ENCODE data around the gene PLA2G3. TPM values are rescaled to one million over a fixed set of nuclear protein-coding genes. Genes with fewer than 3 reads are reported as not detected.
"Not testable (repeated sequence)": the region's sequence is repeated elsewhere in the genome, so short reads cannot be mapped to it uniquely, and the experiment has no call there.

PLA2G3 gene, protein sequence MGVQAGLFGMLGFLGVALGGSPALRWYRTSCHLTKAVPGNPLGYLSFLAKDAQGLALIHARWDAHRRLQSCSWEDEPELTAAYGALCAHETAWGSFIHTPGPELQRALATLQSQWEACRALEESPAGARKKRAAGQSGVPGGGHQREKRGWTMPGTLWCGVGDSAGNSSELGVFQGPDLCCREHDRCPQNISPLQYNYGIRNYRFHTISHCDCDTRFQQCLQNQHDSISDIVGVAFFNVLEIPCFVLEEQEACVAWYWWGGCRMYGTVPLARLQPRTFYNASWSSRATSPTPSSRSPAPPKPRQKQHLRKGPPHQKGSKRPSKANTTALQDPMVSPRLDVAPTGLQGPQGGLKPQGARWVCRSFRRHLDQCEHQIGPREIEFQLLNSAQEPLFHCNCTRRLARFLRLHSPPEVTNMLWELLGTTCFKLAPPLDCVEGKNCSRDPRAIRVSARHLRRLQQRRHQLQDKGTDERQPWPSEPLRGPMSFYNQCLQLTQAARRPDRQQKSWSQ
- total RNA-seq (2014; rRNA removed; shearing (Covaris generic)): not detected in 2 replicates

- DNase-seq (ENCODE audit: low spot score): no peak
These were observed at the start of gene PLA2G3 for GRCh38 chr22:31139866-31140716. TSS of gene PLA2G3 (minus strand) at chr22:31140508. CDS start at chr22:31140354, 154 bp downstream.

GRCh38 chr22:31187627-31188026 lies 47.3 kb upstream of the PLA2G3 start:
- no peak for DNase-seq (ENCODE audit: low spot score)

DNA sequence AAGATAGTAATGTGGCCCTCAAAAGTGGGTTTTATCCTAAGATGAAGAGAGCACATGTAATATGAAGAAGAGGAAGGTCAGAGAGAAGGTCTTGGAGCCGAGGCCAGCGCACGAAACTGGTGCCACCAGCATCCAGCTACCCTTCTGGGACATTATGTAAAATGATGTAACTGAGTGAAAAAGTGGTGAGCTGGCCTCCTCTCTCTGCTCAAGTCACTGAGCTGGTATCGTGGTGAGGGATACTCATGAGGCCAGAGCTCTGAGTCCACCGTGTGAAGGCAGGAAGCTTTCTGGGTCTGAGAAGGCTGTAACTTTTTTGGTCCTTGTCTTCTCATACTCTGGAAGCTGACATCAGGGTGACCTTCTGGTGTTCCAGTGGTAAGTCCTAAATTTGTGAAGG lies 44.7 kb upstream of the PLA2G3 start:
- DNase-seq (ENCODE audit: low spot score): no peak

- DNase-seq (ENCODE audit: low spot score): no peak
These were observed 43.7 kb upstream of the PLA2G3 start for GRCh38 chr22:31184015-31184414.

DNA sequence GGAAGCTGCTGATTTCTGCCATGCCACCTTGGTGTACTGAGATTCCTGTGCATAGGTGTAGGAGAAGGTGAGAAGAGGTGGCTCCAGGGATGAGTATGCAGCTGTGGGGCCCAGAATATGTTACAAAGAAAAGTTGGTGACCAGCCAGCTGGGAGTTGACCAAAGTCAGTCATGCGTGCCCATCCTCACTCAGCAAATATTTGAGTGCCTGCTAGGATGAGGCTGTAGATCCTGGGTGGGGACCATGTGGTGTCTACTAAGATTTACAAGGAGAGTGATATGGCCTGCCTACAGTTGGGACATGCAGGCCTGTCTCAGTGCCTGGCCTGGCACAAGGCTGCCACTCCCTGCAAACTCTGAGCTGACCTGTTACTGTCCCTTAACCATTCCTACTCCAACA lies 39.0 kb upstream of the PLA2G3 start:
- peak; percentile 31 for DNase-seq (ENCODE audit: low spot score)

DNA sequence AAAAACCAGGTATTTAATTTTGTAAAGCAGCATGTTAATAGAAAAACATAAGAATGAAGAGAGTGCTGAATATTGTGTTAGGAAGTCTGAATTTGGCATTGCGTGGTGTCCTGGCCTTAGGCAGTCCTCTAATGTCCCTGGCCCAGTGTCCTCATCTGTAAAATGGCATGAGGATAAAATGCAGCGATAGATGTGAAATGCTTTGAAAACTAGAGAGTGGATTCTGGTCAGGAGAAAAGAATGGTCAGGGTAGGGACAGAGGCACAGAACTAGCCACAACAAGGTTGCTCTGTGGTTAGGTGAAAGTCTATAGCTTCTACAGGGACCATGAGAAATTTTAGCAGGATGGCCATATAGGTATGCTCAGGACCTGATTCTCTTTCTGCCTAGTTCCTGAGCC lies 38.6 kb upstream of the PLA2G3 start:
- no peak for DNase-seq (ENCODE audit: low spot score)

DNA sequence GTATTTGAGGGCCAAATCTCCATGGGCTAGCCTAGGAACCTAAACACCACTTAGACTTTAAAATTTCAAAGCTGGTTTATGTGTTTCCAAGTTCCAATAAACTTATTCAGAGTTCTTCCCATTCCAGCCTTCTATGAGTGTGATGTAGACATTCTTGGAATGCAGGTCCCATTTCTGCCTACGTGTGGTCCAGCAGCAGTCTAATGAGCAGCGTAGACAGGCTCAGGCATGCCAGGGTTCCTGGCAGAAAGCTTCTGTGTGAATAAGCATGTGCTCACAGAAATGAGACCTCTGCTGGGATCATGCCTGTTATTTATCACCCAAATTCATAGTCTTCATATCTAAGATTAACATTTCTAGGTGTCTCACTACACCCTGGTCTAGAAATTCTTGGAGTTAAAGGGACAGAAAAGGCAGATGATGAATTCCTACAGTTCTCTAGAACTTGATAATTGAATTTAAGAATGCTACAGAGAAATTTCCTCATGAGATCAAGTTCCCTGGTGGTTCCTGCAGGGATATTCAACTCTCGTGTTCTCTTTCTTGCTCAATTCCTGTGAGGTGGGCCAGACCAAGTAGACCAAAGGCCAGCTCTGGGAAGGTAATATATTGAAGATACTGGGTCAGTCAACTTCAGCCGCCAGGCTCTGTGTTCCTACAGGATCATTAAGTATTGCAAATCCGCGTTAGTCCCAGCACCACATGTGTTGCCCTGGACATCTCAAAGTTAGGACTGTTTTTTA lies 37.3 kb upstream of the PLA2G3 start:
- no peak for DNase-seq (ENCODE audit: low spot score)

GRCh38 chr22:31176923-31177322 lies 36.6 kb upstream of the PLA2G3 start:
- DNase-seq (ENCODE audit: low spot score): no peak

GRCh38 chr22:31173386-31174145 lies 33.3 kb upstream of the PLA2G3 start:
- DNase-seq (ENCODE audit: low spot score): peak; percentile 23

- DNase-seq (ENCODE audit: low spot score): not testable (repeated sequence)
These were observed 31.4 kb upstream of the PLA2G3 start for GRCh38 chr22:31171734-31172133.

GRCh38 chr22:31170971-31171370 lies 30.7 kb upstream of the PLA2G3 start:
- DNase-seq (ENCODE audit: low spot score): no peak

- no peak for DNase-seq (ENCODE audit: low spot score)
These were observed 21.9 kb upstream of the PLA2G3 start for GRCh38 chr22:31162015-31162765.

- DNase-seq (ENCODE audit: low spot score): no peak
These were observed 21.1 kb upstream of the PLA2G3 start for GRCh38 chr22:31161386-31161785.

DNA sequence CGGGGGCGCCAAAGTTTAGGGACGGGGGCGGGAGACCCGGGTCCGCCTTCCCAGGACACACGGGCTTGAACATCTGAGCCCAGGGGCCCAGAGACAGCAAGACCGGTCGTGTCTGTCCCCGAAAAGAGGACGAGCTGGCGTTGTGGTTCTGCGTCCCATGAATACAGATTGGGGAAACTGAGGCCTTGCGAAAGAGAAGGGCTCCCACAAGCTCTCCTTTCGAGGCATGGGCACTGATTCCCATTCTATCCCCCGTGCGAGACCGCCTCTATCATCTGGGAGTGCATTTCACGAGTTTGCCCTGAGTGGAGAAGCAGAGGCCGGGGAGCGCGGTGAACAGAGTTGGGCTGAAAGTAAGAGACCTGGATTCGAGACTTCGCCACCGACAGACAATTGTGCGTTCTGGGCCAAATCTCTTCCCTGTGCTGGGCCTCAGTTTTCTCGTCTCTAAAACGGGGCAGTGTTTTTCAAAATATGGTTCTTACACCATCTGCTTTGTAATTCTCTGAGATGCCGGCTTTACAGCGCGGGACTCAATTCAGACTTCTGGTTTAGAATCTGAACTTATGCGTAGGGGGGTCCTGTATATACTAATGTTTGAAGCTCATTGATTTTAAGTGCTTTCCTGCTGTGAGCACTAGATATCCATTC lies 20.1 kb upstream of the PLA2G3 start:
- DNase-seq (ENCODE audit: low spot score): no peak

GRCh38 chr22:31155422-31155821 lies 15.1 kb upstream of the PLA2G3 start:
- DNase-seq (ENCODE audit: low spot score): no peak

DNA sequence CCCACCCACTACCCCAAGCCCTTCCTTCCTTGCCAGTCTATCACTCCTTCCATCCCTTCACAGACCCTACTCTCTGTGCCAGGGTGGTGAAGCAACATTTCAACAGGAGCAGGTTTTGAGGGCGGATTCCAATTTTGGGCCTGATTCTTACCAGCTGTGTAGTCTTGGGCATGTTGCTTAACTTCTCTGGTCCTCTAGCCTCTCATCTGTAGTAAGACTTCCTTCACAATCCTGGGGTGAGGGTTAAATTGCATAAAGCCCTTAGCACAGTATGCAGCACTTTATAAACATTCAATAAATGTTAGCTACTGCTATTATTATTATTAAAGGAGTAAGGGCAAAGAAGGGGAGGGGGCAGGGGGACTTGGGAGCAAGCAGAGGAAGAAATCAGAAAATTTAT lies 14.7 kb upstream of the PLA2G3 start:
- DNase-seq (ENCODE audit: low spot score): no peak

DNA sequence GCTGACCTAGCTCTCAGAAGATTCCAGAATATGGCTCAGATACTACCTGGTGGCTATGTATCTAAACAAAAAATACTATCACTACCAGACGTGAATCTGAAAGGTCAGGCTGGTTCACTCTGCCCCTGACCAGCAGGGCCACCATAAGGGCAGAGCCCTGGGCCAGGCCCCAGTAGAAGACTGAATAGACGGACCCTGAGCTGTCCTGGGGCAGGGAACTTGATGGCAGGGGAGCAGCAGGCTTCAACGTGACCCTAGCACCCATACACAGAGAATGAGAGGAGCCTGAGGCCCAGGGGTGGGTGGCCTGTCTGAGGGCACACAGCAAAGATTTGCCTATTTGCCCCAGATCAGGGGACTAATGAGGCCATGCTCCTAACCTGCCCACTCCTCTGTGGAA lies 13.0 kb upstream of the PLA2G3 start:
- DNase-seq (ENCODE audit: low spot score): no peak

DNA sequence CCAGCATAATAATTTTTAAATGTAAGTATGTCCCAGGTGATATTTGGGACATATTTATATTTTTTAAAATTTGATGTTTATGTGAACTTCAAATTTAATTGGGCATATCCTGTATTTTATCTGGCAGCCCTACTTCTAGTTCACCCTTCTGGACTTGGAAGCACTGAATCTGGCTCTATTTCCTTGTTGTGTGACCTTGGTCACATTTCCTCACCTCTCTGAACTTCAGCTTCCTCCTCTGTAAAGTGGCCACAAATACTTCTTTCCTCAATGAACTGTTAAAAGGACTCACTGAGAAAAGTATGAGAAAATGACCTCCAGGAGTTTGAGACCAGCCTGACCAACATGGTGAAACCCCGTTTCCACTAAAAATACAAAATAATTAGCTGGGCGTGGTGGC lies 11.6 kb upstream of the PLA2G3 start:
- DNase-seq (ENCODE audit: low spot score): no peak

DNA sequence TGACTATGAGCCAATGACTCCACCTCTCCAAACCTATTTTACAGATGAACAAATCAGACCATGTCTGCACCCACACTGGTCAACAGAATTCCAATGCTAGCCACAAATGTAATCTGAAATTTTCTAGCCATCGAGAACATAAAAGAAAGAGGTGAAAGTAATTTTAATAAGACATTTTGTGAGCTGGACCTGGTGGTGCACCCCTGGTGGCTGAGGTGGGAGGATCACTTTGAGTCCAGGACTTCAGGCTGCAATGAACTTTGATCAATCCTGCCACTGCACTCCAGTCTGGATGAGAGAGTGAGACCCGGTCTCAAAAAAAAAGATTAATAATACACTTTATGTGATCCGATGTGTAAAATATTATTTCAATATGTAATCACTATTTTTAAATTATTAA lies 10.3 kb upstream of the PLA2G3 start:
- DNase-seq (ENCODE audit: low spot score): no peak

Measured in H4 (cell line).